H1 (cell line): ENCODE data around the gene FYB2. TPM values are rescaled to one million over a fixed set of nuclear protein-coding genes. Genes with fewer than 3 reads are reported as not detected.

Source experiments
- CTCF ChIA-PET: fragments of 300-600 bp; sonication (Branson Sonifier 250); formaldehyde crosslinking; loops from one replicate; lab custom pipeline; 2021; ENCODE audit not compliant: partially characterized antibody; lab: Charles Lee
- POLR2A ChIA-PET: fragments of 300-600 bp; sonication (Branson Sonifier 250); formaldehyde crosslinking; loops from one replicate; lab custom pipeline; 2021; ENCODE audit warnings: inconsistent platforms; ENCODE audit not compliant: partially characterized antibody; lab: Charles Lee
- DNase-seq, 2 experiments: peaks; one replicate each; pipeline versions ENCODE4 v3.0.0 to v3.0.0-alpha.2; 2010 to 2022; ENCODE audit warnings: low spot score in 2 of 2, low read depth in 1 of 2, mixed read lengths in 1 of 2
- FAIRE-seq: peaks from 2 replicates; lab custom pipeline; 2011; peaks lifted over from hg19 to GRCh38; lab: Jason Lieb, UNC
- H2AFZ ChIP-seq: 2 replicates; pipeline ENCODE4 v1.8.1; 2012; ENCODE audit warnings: low read length, inconsistent platforms
- H2AK5ac ChIP-seq: 2 replicates; pipeline ENCODE4 v1.6.1; 2013; ENCODE audit warnings: low read depth, low read length
- H2BK120ac ChIP-seq: replicated peaks from 2 replicates; pipeline ENCODE3; 2013; ENCODE audit warnings: low read depth, low read length, inconsistent platforms
- H2BK12ac ChIP-seq: 2 replicates; pipeline ENCODE4 v1.6.1; 2013; ENCODE audit warnings: low read depth, low read length
- H2BK15ac ChIP-seq: 2 replicates; pipeline ENCODE4 v1.6.1; 2013; ENCODE audit warnings: low read length
- H2BK20ac ChIP-seq: 2 replicates; pipeline ENCODE4 v1.6.1; 2013; ENCODE audit warnings: low read length
- H2BK5ac ChIP-seq: 2 replicates; pipeline ENCODE4 v1.6.1; 2013; ENCODE audit warnings: low read depth, low read length
- H3K14ac ChIP-seq: 2 replicates; pipeline ENCODE4 v1.6.1; 2013; ENCODE audit warnings: inconsistent platforms; ENCODE audit not compliant: insufficient read length
- H3K18ac ChIP-seq: 2 replicates; pipeline ENCODE4 v1.6.1; 2013; ENCODE audit warnings: low read length; ENCODE audit errors: extremely low read depth
- H3K23ac ChIP-seq: 2 replicates; pipeline ENCODE4 v1.6.1; 2013; ENCODE audit warnings: inconsistent platforms; ENCODE audit not compliant: insufficient read length
- H3K23me2 ChIP-seq: 2 replicates; pipeline ENCODE4 v1.6.1; 2013; ENCODE audit warnings: low read depth, low read length
- H3K27ac ChIP-seq: 2 replicates; pipeline ENCODE4 v1.6.1; 2011; ENCODE audit warnings: low read depth, low read length, inconsistent platforms
- H3K27me3 ChIP-seq, 4 experiments: replicated peaks in 1 of 4; 1 replicate in 1 of 4; 2 replicates in 3 of 4; pipeline versions ENCODE4 v1.6.1 to v1.8.1; 2011 to 2013; ENCODE audit warnings: low read length in 3 of 4, mild to moderate bottlenecking in 3 of 4, inconsistent platforms in 2 of 4, mixed read lengths in 2 of 4, moderate library complexity in 1 of 4; ENCODE audit not compliant: control insufficient read depth in 3 of 4, insufficient read depth in 3 of 4; ENCODE audit errors: extremely low read depth in 1 of 4
- H3K36me3 ChIP-seq, 4 experiments: 2 replicates each; pipeline versions ENCODE4 v1.6.1 to v1.8.1; 2011 to 2013; ENCODE audit warnings: mild to moderate bottlenecking in 4 of 4, low read length in 3 of 4, moderate library complexity in 2 of 4, control low read depth in 1 of 4, inconsistent platforms in 1 of 4; ENCODE audit not compliant: insufficient read depth in 4 of 4, control insufficient read depth in 2 of 4
- H3K4ac ChIP-seq: replicated peaks from 2 replicates; pipeline ENCODE3; 2013; ENCODE audit warnings: low read length, low read depth, mixed read lengths, inconsistent platforms; ENCODE audit not compliant: insufficient read length
- H3K4me1 ChIP-seq, 4 experiments: replicated peaks in 1 of 4; 1 replicate in 1 of 4; 2 replicates in 3 of 4; pipeline versions ENCODE4 v1.6.1 to v1.8.1; 2011 to 2013; ENCODE audit warnings: low read length in 3 of 4, inconsistent platforms in 2 of 4, mixed read lengths in 1 of 4; ENCODE audit not compliant: insufficient read depth in 4 of 4, control insufficient read depth in 3 of 4
- H3K4me2 ChIP-seq, 2 experiments: 2 replicates each; pipeline versions ENCODE4 v1.6.1 to v1.8.1; 2011 to 2013; ENCODE audit warnings: low read depth in 2 of 2, low read length in 2 of 2, control low read depth in 1 of 2, inconsistent platforms in 1 of 2, mild to moderate bottlenecking in 1 of 2; ENCODE audit not compliant: insufficient read depth in 1 of 2
- H3K4me3 ChIP-seq, 4 experiments: fragments of 200-600, 300-600 bp in 1 of 4; sonication (generic), shearing (Covaris generic), sonication (Bioruptor Twin) in 1 of 4; 2 replicates each; pipeline versions ENCODE4 v1.5.1 to v1.8.1; 2011 to 2016; ENCODE audit warnings: low read length in 4 of 4, low read depth in 3 of 4, control low read depth in 2 of 4, inconsistent platforms in 2 of 4, mild to moderate bottlenecking in 2 of 4, mixed read lengths in 1 of 4, moderate library complexity in 1 of 4; ENCODE audit not compliant: insufficient read depth in 2 of 4; ENCODE audit errors: extremely low read depth in 1 of 4
- H3K56ac ChIP-seq: replicated peaks from 2 replicates; pipeline ENCODE3; 2013; ENCODE audit warnings: low read depth, mild to moderate bottlenecking, mixed read lengths, low read length, inconsistent platforms; ENCODE audit not compliant: insufficient read length
- H3K79me1 ChIP-seq: 2 replicates; pipeline ENCODE4 v1.6.1; 2013; ENCODE audit warnings: low read depth, low read length, control low read depth
- H3K79me2 ChIP-seq, 2 experiments: 2 replicates each; pipeline versions ENCODE4 v1.6.1 to v1.8.1; 2012 to 2013; ENCODE audit warnings: low read length in 2 of 2, mild to moderate bottlenecking in 2 of 2, inconsistent platforms in 1 of 2; ENCODE audit not compliant: insufficient read depth in 2 of 2, control insufficient read depth in 1 of 2
- H3K9ac ChIP-seq, 4 experiments: replicated peaks in 1 of 4; 1 replicate in 1 of 4; 2 replicates in 3 of 4; pipeline versions ENCODE4 v1.6.1 to v1.8.1; 2011 to 2013; ENCODE audit warnings: low read depth in 3 of 4, low read length in 3 of 4, control low read depth in 2 of 4, mild to moderate bottlenecking in 2 of 4, moderate library complexity in 2 of 4, inconsistent platforms in 1 of 4; ENCODE audit errors: extremely low read depth in 1 of 4
- H3K9me3 ChIP-seq, 2 experiments: 2 replicates each; pipeline versions ENCODE4 v1.6.1 to v1.8.1; 2012 to 2013; ENCODE audit warnings: mild to moderate bottlenecking in 2 of 2, moderate library complexity in 2 of 2, control low read depth in 1 of 2, inconsistent platforms in 1 of 2, low read depth in 1 of 2, low read length in 1 of 2, mixed read lengths in 1 of 2; ENCODE audit not compliant: insufficient read depth in 2 of 2
- H4K20me1 ChIP-seq, 2 experiments: replicated peaks in 1 of 2; 2 replicates each; pipeline versions ENCODE3 to v1.8.1; 2011 to 2013; ENCODE audit warnings: inconsistent platforms in 2 of 2, low read length in 2 of 2, mild to moderate bottlenecking in 1 of 2; ENCODE audit not compliant: insufficient read depth in 2 of 2, control insufficient read depth in 1 of 2
- H4K5ac ChIP-seq: 2 replicates; pipeline ENCODE4 v1.6.1; 2013; ENCODE audit warnings: low read length, low read depth, mixed read lengths, inconsistent platforms; ENCODE audit not compliant: insufficient read length
- H4K8ac ChIP-seq: 2 replicates; pipeline ENCODE4 v1.8.0; 2013; ENCODE audit warnings: mild to moderate bottlenecking, moderate library complexity, low read length, inconsistent platforms; ENCODE audit not compliant: insufficient read depth; ENCODE audit errors: extremely low read depth
- H4K91ac ChIP-seq: replicated peaks from 2 replicates; pipeline ENCODE3; 2013; ENCODE audit warnings: low read length, mixed read lengths, inconsistent platforms; ENCODE audit not compliant: insufficient read length
- ATF2 ChIP-seq: IDR thresholded peaks from 2 replicates; pipeline ENCODE4 v1.6.1; 2012; ENCODE audit warnings: low read length, inconsistent platforms
- ATF3 ChIP-seq: IDR thresholded peaks from 2 replicates; pipeline ENCODE4 v1.6.1; 2011; ENCODE audit warnings: low read depth, mild to moderate bottlenecking, low read length; ENCODE audit not compliant: insufficient read depth
- E2F6 ChIP-seq: IDR thresholded peaks from 2 replicates; pipeline ENCODE4 v1.6.1; 2012; ENCODE audit warnings: inconsistent platforms
- JUND ChIP-seq: IDR thresholded peaks from 2 replicates; pipeline ENCODE4 v1.6.1; 2011; ENCODE audit warnings: mild to moderate bottlenecking, improper control_type of control experiment, low read length
- KDM1A ChIP-seq: fragments of 200-600, 300-600 bp; sonication (generic); IDR thresholded peaks from 2 replicates; pipeline ENCODE4 v1.7.1; 2016; ENCODE audit warnings: mild to moderate bottlenecking, low read length, borderline replicate concordance
- MAX ChIP-seq: IDR thresholded peaks from 2 replicates; pipeline ENCODE4 v1.6.1; 2012; ENCODE audit warnings: inconsistent platforms
- NANOG ChIP-seq: IDR thresholded peaks from 2 replicates; pipeline ENCODE4 v1.6.1; 2011; ENCODE audit warnings: low read length, low read depth, mild to moderate bottlenecking, inconsistent platforms; ENCODE audit not compliant: insufficient read depth, poor library complexity, severe bottlenecking
- RBBP5 ChIP-seq: IDR thresholded peaks from 2 replicates; pipeline ENCODE4 v1.7.1; 2012; ENCODE audit warnings: low read depth, mild to moderate bottlenecking, inconsistent platforms, low read length, moderate library complexity, borderline replicate concordance
- RXRA ChIP-seq: IDR thresholded peaks from 2 replicates; pipeline ENCODE4 v1.6.1; 2011; ENCODE audit warnings: low read depth, mild to moderate bottlenecking, low read length, moderate library complexity; ENCODE audit not compliant: insufficient read depth
- SP1 ChIP-seq: IDR thresholded peaks from 2 replicates; pipeline ENCODE4 v1.6.1; 2011; ENCODE audit warnings: low read depth, low read length
- TEAD4 ChIP-seq: IDR thresholded peaks from 2 replicates; pipeline ENCODE4 v1.6.1; 2012; ENCODE audit warnings: low read depth, low read length, inconsistent platforms, mixed read lengths
- WGBS, 2 experiments: shearing (Covaris generic) in 1 of 2; methylation state at CpG; one replicate each; pipeline versions ENCODE4 v1.1.6 to v1.1.7; 2013 to 2015; ENCODE audit warnings: low lambda C conversion rate in 2 of 2, mixed read lengths in 2 of 2, inconsistent platforms in 1 of 2, low coverage in 1 of 2, missing lambda C conversion rate in 1 of 2; ENCODE audit not compliant: insufficient replicate concordance in 2 of 2, insufficient coverage in 1 of 2, insufficient read length in 1 of 2; ENCODE audit errors: extremely low coverage in 1 of 2, missing lambda C conversion rate in 1 of 2; 5-methylcytosine and 5-hydroxymethylcytosine counted together
- polyA plus RNA-seq, 7 experiments: library from polyadenylated mRNA; depleted of rRNA in 3 of 7; stranded (reverse) in 5 of 7; unstranded in 2 of 7; fragments of >200 nt in 5 of 7; fragments of 200-250 nt in 2 of 7; gene quantifications; 1 replicate in 5 of 7; 2 replicates in 1 of 7; 4 replicates in 1 of 7; pipeline versions ENCODE4 v1.2.1 to v1.2.3, GENCODE V29; 2011 to 2013; ENCODE audit warnings: missing spikeins in 2 of 7, mixed read lengths in 2 of 7
- total RNA-seq: library from RNA; stranded (reverse); fragmentation: NEBNext Ultra II Directional; extraction: Animal tissue kit (Norgen Biotek cat#: 25700); gene quantifications from 2 replicates; pipeline ENCODE4 v1.2.1, GENCODE V29; 2021

Gene FYB2
- total and polyA plus RNA-seq, 2 of the 8 experiments (the other 6 are each of a cell fraction or from before 2014, with no cell fraction given) = 0.11 to 0.17 TPM

- 75% methylated on average over 3 of the region's 3 CpGs; no CpG with 5 or more reads in 1 of the 2 experiments for WGBS, 2 experiments
- Histone ChIP-seq H3K4me2 (no peak overlapping the region), H3K27me3 (no peaks in the 10 kb centered on the region), H2BK20ac (no peak overlapping the region), H2BK15ac (no peak overlapping the region), H3K4me3 (no peak overlapping the region), H2BK12ac (no peak overlapping the region), H3K27ac (no peak overlapping the region), H3K36me3 (no peaks in the 10 kb centered on the region), H3K23ac (no peak overlapping the region), H4K20me1 (no peaks in the 10 kb centered on the region), H4K91ac (no peak overlapping the region), H3K4ac (no peak overlapping the region), H2AK5ac (no peak overlapping the region), H3K14ac (no peak overlapping the region), H3K79me2 (no peaks in the 10 kb centered on the region), H3K9me3 (no peaks in the 10 kb centered on the region), H3K9ac (no peak overlapping the region), H3K56ac (no peak overlapping the region), H2BK120ac (no peak overlapping the region), H4K8ac (no peak overlapping the region), H2BK5ac (no peak overlapping the region), H2AFZ (no peak overlapping the region), H3K23me2 (no peaks in the 10 kb centered on the region), H3K18ac (no peak overlapping the region), H3K4me1 (no peaks in the 10 kb centered on the region), H4K5ac (no peak overlapping the region), H3K79me1 (no peaks in the 10 kb centered on the region)
- DNase-seq = no peak
- POLR2A ChIA-PET = no interaction called here
- CTCF ChIA-PET = interaction anchor here (0.7 to 5.2 kb wide), 17 partner anchors 11 to 737 kb away, joined by 3 to 39 read pairs (median 4); partner anchors contain the start of gene FYB2
- no peak for FAIRE-seq
- TF ChIP-seq ATF3 (no peak), SP1 (no peak), KDM1A (no peak), RBBP5 (no peak), ATF2 (no peak), MAX (no peak), TEAD4 (no peak), JUND (no peak), E2F6 (no peak), NANOG (no peak), RXRA (no peak)
Observed at GRCh38 chr1:56758794-56759193, 60.4 kb downstream of the FYB2 start.
